HTR-8/SVneo (cell line): Measurements from ENCODE around the gene RRP12.
A peak's percentile ranks its signal among the peaks of the same experiment; 100 is the strongest.
"Not testable (repeated sequence)": the region's sequence is repeated elsewhere in the genome, so short reads cannot be mapped to it uniquely, and the experiment has no call there.

ENCODE experiments used
- DNase-seq: peaks from one replicate; pipeline ENCODE4 v3.0.0; 2011; ENCODE audit warnings: low spot score, mixed read lengths; ENCODE audit not compliant: insufficient read length
- FAIRE-seq: peaks from 2 replicates; lab custom pipeline; 2011; peaks lifted over from hg19 to GRCh38; lab: Jason Lieb, UNC

Gene RRP12

GRCh38 chr10:97407211-97407951, 6.2 kb upstream of the RRP12 start:
- DNase-seq = peak; percentile 85
- FAIRE-seq = no peak

GRCh38 chr10:97406483-97406882, 5.3 kb upstream of the RRP12 start:
- FAIRE-seq, DNase-seq: not testable (repeated sequence)

- DNase-seq (no peak), FAIRE-seq (no peak)
Observed at GRCh38 chr10:97406064-97406463, 4.9 kb upstream of the RRP12 start.

- DNase-seq = no peak
Observed at GRCh38 chr10:97404044-97404443, 2.9 kb upstream of the RRP12 start.

DNA sequence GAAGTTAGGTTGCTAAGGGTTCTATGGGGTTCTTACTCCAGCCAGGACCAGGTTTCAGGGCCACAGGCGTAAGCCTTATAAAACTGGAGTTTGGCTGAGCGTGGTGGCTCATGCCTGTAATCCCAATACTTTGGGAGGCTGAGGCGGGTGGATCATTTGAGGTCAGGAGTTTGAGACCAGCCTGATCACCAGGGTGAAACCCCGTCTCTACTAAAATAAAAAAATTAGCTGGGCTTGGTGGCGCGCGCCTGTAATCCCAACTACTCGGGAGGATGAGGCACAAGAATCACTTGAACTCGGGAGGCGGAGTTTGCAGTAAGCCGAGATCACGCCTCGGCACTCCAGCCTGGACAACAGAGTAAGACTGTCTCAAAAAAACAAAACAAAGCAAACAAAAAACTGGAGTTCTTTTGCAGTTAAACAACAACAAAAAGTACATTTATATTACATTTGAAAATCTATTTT, 347 bp upstream of the RRP12 start:
- no peak for DNase-seq
- FAIRE-seq = no peak

More at GRCh38 chr10:97404044-97404443, 2.9 kb upstream of the RRP12 start:
- no peak for FAIRE-seq

- DNase-seq (peak; percentile 68), FAIRE-seq (no peak)
Observed at GRCh38 chr10:97399843-97400545, 1.1 kb downstream of the RRP12 start.

DNA sequence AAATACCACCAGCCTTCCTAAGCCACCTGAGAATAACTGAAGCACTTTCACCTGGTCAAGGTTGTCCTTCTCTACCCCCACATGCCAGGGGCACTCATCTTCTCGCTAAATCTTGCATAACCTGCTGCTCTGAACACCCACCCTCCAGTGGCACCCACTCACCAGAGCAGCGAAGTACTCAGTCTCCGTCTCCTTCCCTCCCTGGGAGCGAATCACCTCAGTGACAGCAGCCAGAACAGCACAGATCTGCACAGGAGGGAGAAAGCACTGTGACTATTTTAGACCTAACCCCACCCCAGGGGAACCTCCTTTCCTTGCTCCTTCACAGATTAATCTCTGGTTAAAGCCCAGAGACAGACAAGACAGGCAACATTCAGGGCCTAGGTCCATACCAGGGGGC, 5.1 kb downstream of the RRP12 start:
- FAIRE-seq = no peak
- DNase-seq = no peak

DNA sequence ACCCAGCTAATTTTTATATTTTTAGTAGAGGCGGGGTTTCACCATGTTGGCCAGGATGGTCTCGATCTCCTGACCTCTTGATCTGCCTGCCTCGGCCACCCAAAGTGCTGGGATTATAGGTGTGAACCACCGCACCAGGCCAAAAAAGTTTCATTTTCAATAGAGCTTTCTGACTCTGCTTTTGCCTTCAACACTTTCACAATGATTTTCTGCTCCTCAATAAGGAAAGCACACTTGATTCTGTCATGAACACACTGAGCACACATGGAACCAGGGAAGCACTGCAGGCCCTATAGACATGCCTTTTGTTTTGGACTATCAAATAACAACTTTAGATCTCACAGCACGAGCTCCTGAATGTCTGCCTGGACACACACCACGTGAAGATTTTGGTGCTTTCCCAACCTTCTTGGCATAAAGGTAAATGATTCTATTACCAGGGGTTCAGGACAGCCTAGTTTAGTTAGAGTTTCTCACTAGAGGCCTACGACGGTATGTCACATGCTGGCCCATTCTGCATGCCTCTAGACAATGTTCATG, 8.0 kb downstream of the RRP12 start:
- no peak for DNase-seq
- no peak for FAIRE-seq

DNA sequence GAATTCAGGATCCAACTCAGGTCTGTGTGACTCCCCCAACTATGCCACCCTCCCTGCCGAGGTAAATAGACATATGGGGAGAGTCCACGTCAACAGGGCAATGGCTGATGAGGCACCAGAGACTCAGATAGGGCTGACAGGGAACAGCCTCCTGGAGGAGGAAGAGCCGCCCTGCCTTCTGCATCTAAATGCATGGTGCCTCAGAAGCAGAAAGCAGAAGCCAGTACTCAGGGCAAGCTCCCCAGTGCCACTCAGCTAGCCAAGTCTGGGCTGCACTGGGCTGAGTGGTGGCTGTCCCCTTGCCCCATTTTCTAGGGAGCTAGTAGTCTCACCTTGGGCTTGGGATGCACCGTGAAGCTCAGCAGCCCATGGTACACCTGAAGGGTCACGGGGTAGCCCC, 11.0 kb downstream of the RRP12 start:
- FAIRE-seq (no peak), DNase-seq (no peak)

DNA sequence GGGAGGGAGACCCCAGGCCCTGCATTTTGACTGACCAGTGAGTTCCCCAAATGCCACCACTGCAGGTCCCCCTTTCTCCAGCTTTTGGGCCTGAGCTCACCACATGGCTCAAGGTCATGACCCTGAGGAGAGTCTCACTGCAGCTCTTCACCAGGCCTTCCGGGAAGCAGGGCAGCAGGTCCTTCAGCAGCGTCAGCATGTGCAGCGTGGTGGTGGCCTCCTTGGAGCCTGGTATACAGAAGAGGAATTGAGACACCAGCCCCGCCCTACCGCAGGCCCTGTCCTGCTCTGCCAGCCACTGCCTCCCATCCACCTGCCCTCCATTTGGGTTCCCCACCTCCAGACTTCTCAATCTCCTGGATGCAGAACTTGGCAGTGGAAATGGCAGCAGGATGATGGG, 13.0 kb downstream of the RRP12 start:
- FAIRE-seq (no peak), DNase-seq (no peak)

- DNase-seq (no peak), FAIRE-seq (no peak)
Observed at GRCh38 chr10:97385565-97385964, 15.6 kb downstream of the RRP12 start.

GRCh38 chr10:97384641-97385040, 16.5 kb downstream of the RRP12 start:
- no peak for FAIRE-seq

GRCh38 chr10:97384156-97384555, 17.0 kb downstream of the RRP12 start:
- FAIRE-seq (no peak), DNase-seq (no peak)

More at GRCh38 chr10:97384641-97385040, 16.5 kb downstream of the RRP12 start:
- DNase-seq = no peak

- FAIRE-seq (no peak), DNase-seq (no peak)
Observed at GRCh38 chr10:97383159-97383558, 18.0 kb downstream of the RRP12 start.

- FAIRE-seq (no peak), DNase-seq (no peak)
Observed at GRCh38 chr10:97381626-97382025, 19.5 kb downstream of the RRP12 start.

GRCh38 chr10:97380516-97380915, 20.6 kb downstream of the RRP12 start:
- DNase-seq = no peak

DNA sequence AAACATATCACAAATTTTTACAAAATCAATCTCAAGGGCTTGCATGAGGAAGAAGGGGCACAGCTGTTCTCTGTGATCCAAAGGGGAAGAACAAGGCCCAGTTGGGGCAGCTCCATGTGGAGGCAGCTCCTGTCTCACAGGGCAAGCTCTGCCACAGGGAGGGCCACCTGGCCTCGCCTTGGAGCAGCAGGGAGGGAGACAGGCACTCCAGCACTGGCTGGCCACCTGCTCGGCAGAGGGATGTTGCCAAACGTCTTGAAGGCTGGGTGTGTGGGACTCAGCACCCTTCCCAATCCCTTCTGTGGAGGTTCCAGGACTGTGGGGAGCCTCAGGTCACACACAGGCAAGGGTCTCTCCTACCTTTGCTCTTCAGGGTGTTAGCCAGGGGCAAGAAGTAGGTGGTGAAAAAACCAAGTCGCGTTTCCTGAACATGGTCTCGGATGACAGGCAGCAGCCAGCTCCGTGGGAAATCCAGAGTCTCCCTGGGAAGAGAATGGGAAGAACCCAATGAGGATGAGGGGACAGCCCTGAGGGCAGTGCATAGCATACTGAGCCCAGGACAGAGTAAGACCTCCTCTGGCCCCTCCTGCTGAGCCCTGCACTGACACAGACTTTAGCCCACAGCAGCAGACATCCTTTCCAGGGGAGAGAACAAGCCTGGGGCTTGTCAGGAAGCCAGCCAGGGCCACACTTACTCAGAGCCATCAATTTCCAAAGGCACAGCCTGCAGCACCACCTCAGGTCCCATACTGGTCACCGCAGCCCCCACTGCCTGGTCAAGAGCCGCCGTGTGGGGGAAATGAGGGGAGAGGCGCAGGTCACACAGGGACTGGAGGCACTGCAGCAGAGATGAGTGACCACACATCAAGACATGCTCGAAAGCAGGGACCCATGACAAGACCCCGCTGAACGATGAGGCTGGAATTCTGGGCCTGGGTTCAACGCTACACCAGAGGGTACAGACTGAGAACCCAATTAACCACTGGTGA, 21.9 kb downstream of the RRP12 start:
- FAIRE-seq (no peak), DNase-seq (no peak)

More at GRCh38 chr10:97380516-97380915, 20.6 kb downstream of the RRP12 start:
- FAIRE-seq = no peak

DNA sequence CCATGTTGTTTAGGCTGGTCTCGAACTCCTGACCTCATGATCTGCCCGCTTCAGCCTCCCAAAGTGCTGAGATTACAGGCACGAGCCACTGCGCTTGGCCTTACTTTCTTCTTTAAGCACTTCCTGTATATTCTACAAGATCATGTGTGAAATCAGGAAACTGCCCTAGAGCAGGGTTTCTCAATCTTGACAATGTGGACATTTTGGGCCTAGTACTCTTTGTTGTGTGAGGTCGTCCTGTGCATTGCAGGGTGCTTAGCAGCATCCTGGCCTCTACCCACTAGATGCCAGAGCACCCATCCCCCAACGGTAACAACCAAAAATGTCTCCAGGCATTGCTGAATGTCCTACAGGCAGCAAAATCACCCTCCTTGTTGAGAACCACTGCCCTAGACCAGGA, 24.7 kb downstream of the RRP12 start:
- FAIRE-seq = no peak
- no peak for DNase-seq

DNA sequence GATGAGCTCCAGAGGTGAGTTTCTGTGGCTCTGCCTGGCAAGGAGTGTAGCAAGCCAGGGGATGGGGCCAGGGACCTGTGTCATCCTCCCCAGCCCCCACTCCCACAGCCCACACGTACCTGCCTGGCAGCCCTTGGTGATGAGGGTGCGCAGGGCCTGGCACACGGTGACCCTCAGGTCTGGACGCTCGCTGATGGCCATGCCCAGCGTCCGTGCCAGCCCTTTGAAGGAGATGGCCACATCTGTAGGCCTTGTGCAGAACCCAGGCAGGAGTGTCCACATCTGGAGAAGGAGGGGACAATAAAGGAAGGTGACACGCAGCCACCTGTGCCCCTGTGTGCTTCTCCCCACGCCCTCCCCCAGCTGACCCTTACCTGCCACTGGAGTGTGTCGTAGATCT, 27.7 kb downstream of the RRP12 start:
- DNase-seq (no peak), FAIRE-seq (no peak)

DNA sequence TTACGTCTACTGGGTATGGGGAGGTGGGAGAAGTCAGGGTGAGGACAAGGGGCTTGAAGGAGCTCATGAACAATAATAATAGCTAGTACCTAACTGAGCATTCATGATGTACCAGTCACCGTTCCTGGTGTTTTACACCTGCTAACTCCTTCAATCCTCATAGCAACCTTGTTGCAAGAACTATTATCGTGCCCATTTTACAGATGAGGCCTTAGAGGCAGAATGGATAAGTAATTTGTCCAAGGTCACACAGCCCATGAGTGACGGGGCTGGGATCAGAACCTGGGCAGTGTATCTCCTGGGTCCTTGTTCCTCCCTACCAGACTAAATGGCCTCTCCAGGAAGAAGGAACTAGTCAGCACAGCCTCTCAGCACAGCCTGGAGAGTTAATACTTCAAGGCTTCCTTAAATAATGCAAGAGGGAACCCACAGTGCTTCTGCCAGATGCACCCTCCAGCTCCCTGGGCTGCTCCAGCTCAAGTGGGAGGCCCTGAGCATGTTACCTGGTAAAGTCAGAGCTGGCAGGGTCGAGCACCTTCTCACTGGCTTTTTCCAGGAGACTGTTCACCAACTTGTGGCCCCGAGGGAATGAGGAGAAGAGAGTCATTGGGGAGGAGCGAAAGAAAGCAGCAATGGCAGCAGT, 28.8 kb downstream of the RRP12 start:
- DNase-seq = no peak
- no peak for FAIRE-seq
